ENCODE measurements around the gene UAP1L1. TPM values are rescaled to one million over a fixed set of nuclear protein-coding genes. Genes with fewer than 3 reads are reported as not detected.

Gene UAP1L1
- total RNA-seq, 1 experiment from 2014 or later = 6.6 TPM

- Histone ChIP-seq H3K27ac (ENCODE audit: insufficient read length, low read depth, low read length) (no peak overlapping the region), H3K27me3 (ENCODE audit: insufficient read depth, low read length) (no peaks in the 10 kb centered on the region), H2BK15ac (ENCODE audit: low read depth, low read length) (no peak overlapping the region), H2BK120ac (ENCODE audit: low read depth, low read length, poor library complexity, severe bottlenecking) (no peak overlapping the region), H3K14ac (ENCODE audit: insufficient read depth, low read length) (no peak overlapping the region; the same call in 1 of the 2 replicates), H3K9me3 (ENCODE audit: control insufficient read depth, low read depth, low read length) (no peaks in the 10 kb centered on the region), H4K20me1 (ENCODE audit: control insufficient read depth, insufficient read depth, insufficient read length) (no peaks in the 10 kb centered on the region), H3T11ph (ENCODE audit: low read length) (no peak overlapping the region), H3K18ac (ENCODE audit: insufficient read length, low read depth, low read length) (no peak overlapping the region), H3K23ac (ENCODE audit: insufficient read length, low read depth, low read length) (no peak overlapping the region), H4K91ac (ENCODE audit: insufficient read length, low read depth, low read length) (no peak overlapping the region), H2BK12ac (ENCODE audit: insufficient read length, low read depth, low read length) (no peak overlapping the region), H3K79me1 (ENCODE audit: insufficient read depth, low read depth, low read length, poor library complexity, severe bottlenecking) (no peaks in the 10 kb centered on the region), H3K4me2 (ENCODE audit: insufficient read depth, insufficient read length, low read length) (no peak overlapping the region), H2BK20ac (ENCODE audit: low read depth, low read length, poor library complexity, severe bottlenecking) (no peak overlapping the region), H3K23me2 (ENCODE audit: insufficient read length, low read depth, low read length, poor library complexity, severe bottlenecking) (no peaks in the 10 kb centered on the region), H2AK5ac (ENCODE audit: insufficient read length, low read length) (no peak overlapping the region), H3K79me2 (ENCODE audit: insufficient read depth, low read length) (no peaks in the 10 kb centered on the region), H3K4me1 (ENCODE audit: insufficient read depth, low read length) (no peaks in the 10 kb centered on the region), H3K9ac (ENCODE audit: extremely low read depth, insufficient read length, low read length) (no peak overlapping the region), H3K4ac (ENCODE audit: low read depth, low read length) (no peak overlapping the region), H4K8ac (replicated peaks; ENCODE audit: insufficient read length, low read depth, low read length) (no peak overlapping the region), H3K56ac (ENCODE audit: insufficient read length, low read depth, low read length) (no peak overlapping the region), H2BK5ac (ENCODE audit: insufficient read length, low read length) (no peak overlapping the region), H2AFZ (ENCODE audit: low read length) (no peak overlapping the region), H4K5ac (ENCODE audit: insufficient read length, low read depth, low read length) (no peak overlapping the region)
- DNase-seq = no peak
- H3K9me3 Mint-ChIP-seq = no peaks in the 10 kb centered on the region
- H3K4me1 Mint-ChIP-seq = no peaks in the 10 kb centered on the region; a peak in 1 of 4 replicates
- H3K4me3 Mint-ChIP-seq = no peak overlapping the region
- peak; percentile 48; the same call in 2 of the 3 replicates for TF ChIP-seq CTCF (conservative IDR thresholded peaks at IDR 0.05)
- WGBS (ENCODE audit: extremely low coverage, insufficient read length, low lambda C conversion rate) = no CpG with 5 or more reads among the region's 9 CpGs
- no peak overlapping the region for H3K27ac Mint-ChIP-seq
- peaks cover 19% of the 10 kb centered on the region for H3K27me3 Mint-ChIP-seq (ENCODE audit: low read depth)
- peaks cover 0 to 14% (median 5%) of the 10 kb centered on the region in 3 experiments; a peak in 5 of 7 replicates for H3K36me3 Mint-ChIP-seq (ENCODE audit: insufficient read depth in 1 of 3, low read depth in 3 of 3)
These were observed 41.8 kb upstream of the UAP1L1 start for GRCh38 chr9:137035507-137035834.

All from H9 (cell line).